ENCODE results near the gene PCDH1.
"Not testable (repeated sequence)": the region's sequence is repeated elsewhere in the genome, so short reads cannot be mapped to it uniquely, and the experiment has no call there.

The PCDH1 gene

DNA sequence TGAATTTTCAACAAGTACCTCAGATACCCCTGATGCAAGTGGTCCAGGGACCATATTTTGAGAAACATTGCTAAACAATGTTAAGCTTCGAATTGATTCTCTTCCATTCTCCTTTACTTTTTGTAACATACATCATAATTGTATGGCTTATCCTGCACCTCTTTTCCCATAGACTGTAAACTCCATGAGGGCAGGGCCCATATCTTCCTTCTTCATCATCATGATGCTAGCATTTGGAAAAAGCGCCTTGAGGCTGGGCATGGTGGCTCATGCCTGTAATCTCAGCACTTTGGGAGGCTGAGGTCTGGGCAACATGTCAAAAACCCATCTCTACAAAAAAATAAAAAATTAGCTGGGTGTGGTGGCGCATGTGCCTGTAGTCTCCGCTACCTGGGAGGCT, 31.0 kb upstream of the PCDH1 start:
- Mint-ChIP-seq H3K27me3 (peaks cover 22% of the 10 kb centered on the region), H3K4me1 (ENCODE audit: low read depth) (peaks cover 18% of the 10 kb centered on the region), H3K9me3 (no peaks in the 10 kb centered on the region), H3K4me3 (no peak overlapping the region), H3K27ac (no peak overlapping the region), H3K36me3 (ENCODE audit: low read depth) (no peaks in the 10 kb centered on the region)

- H3K36me3 Mint-ChIP-seq (ENCODE audit: low read depth) = no peaks in the 10 kb centered on the region
- no peak overlapping the region for H3K27ac Mint-ChIP-seq
- no peaks in the 10 kb centered on the region for H3K9me3 Mint-ChIP-seq
- peaks cover 16% of the 10 kb centered on the region for H3K4me1 Mint-ChIP-seq (ENCODE audit: low read depth)
- H3K4me3 Mint-ChIP-seq = no peak overlapping the region
- H3K27me3 Mint-ChIP-seq = peaks cover 21% of the 10 kb centered on the region
Measured at GRCh38 chr5:141908796-141909195, 30.6 kb upstream of the PCDH1 start.

- Mint-ChIP-seq H3K9me3 (no peaks in the 10 kb centered on the region), H3K4me1 (ENCODE audit: low read depth) (peaks cover 10% of the 10 kb centered on the region), H3K36me3 (ENCODE audit: low read depth) (no peaks in the 10 kb centered on the region), H3K27me3 (peaks cover 10% of the 10 kb centered on the region), H3K4me3 (no peak overlapping the region), H3K27ac (no peak overlapping the region)
Measured at GRCh38 chr5:141906972-141907371, 28.8 kb upstream of the PCDH1 start.

GRCh38 chr5:141906517-141906916, 28.3 kb upstream of the PCDH1 start:
- Mint-ChIP-seq H3K27me3 (peaks cover 14% of the 10 kb centered on the region), H3K4me1 (ENCODE audit: low read depth) (peaks cover 10% of the 10 kb centered on the region), H3K27ac (no peak overlapping the region), H3K4me3 (no peak overlapping the region), H3K36me3 (ENCODE audit: low read depth) (no peaks in the 10 kb centered on the region), H3K9me3 (no peaks in the 10 kb centered on the region)

- Mint-ChIP-seq H3K9me3 (no peaks in the 10 kb centered on the region), H3K27ac (no peak overlapping the region), H3K4me1 (ENCODE audit: low read depth) (peaks cover 10% of the 10 kb centered on the region), H3K4me3 (no peak overlapping the region), H3K27me3 (peaks cover 14% of the 10 kb centered on the region), H3K36me3 (ENCODE audit: low read depth) (no peaks in the 10 kb centered on the region)
Measured at GRCh38 chr5:141904551-141904950, 26.3 kb upstream of the PCDH1 start.

DNA sequence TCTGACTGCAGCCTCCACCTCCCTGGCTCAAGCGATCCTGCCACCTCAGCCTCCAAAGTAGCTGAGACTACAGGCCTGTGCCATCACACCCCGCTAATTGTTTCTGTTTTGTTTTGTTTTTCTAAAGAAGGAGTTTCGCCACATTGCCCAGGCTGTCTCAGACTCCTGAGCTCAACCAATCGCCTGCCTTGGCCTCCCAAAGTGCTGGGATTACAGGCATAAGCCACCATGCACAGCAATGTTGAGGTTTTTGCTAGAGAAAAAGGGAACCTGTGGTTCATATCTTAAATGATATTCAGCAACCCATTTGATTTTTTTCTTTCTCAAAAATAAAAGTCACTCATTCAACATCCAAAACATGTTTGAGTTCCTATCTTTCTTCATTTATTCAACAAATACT, 25.1 kb upstream of the PCDH1 start:
- Mint-ChIP-seq H3K27ac (no peak overlapping the region), H3K27me3 (peaks cover 9% of the 10 kb centered on the region), H3K4me1 (ENCODE audit: low read depth) (peaks cover 2% of the 10 kb centered on the region), H3K4me3 (no peak overlapping the region), H3K36me3 (ENCODE audit: low read depth) (no peaks in the 10 kb centered on the region), H3K9me3 (no peaks in the 10 kb centered on the region)

GRCh38 chr5:141902015-141902814, 24.0 kb upstream of the PCDH1 start:
- Mint-ChIP-seq H3K27me3 (peaks cover 9% of the 10 kb centered on the region), H3K9me3 (no peaks in the 10 kb centered on the region), H3K4me3 (no peak overlapping the region), H3K27ac (no peak overlapping the region), H3K36me3 (ENCODE audit: low read depth) (no peaks in the 10 kb centered on the region), H3K4me1 (ENCODE audit: low read depth) (no peaks in the 10 kb centered on the region)

GRCh38 chr5:141898448-141899049, 20.3 kb upstream of the PCDH1 start:
- Mint-ChIP-seq H3K27ac (no peak overlapping the region), H3K27me3 (peaks cover 17% of the 10 kb centered on the region), H3K36me3 (ENCODE audit: low read depth) (no peaks in the 10 kb centered on the region), H3K4me1 (ENCODE audit: low read depth) (no peaks in the 10 kb centered on the region), H3K9me3 (no peaks in the 10 kb centered on the region), H3K4me3 (no peak overlapping the region)

DNA sequence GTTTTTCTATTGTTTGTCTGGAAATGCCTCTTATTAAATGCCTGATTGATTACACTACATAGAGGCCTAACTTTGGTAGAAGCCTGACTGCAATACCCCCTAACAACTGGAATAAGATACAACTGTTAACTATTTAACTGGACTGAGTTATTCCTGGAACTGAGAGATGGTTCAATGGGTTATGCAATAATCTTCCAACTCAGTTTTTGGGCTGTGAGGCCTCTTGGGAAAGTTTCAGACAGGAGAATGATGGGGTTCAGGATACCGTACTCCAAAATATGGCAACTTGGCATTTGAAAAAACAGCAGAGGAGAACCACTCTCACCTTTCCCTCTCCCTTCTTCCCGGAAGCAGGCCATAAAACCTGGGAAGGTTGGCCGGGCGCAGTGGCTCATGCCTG, 19.2 kb upstream of the PCDH1 start:
- Mint-ChIP-seq H3K36me3 (ENCODE audit: low read depth) (no peaks in the 10 kb centered on the region), H3K27ac (no peak overlapping the region), H3K4me1 (ENCODE audit: low read depth) (no peaks in the 10 kb centered on the region), H3K9me3 (no peaks in the 10 kb centered on the region), H3K4me3 (no peak overlapping the region), H3K27me3 (peaks cover 16% of the 10 kb centered on the region)

- H3K36me3 Mint-ChIP-seq (ENCODE audit: low read depth); H3K27ac Mint-ChIP-seq; H3K4me1 Mint-ChIP-seq (ENCODE audit: low read depth); H3K4me3 Mint-ChIP-seq; H3K9me3 Mint-ChIP-seq: not testable (repeated sequence)
- peaks cover 28% of the 10 kb centered on the region for H3K27me3 Mint-ChIP-seq
Measured at GRCh38 chr5:141890429-141890828, 12.2 kb upstream of the PCDH1 start.

- Mint-ChIP-seq H3K9me3 (no peaks in the 10 kb centered on the region), H3K4me3 (no peak overlapping the region), H3K27ac (no peak overlapping the region), H3K36me3 (ENCODE audit: low read depth) (no peaks in the 10 kb centered on the region), H3K4me1 (ENCODE audit: low read depth) (no peaks in the 10 kb centered on the region), H3K27me3 (peaks cover 38% of the 10 kb centered on the region)
Measured at GRCh38 chr5:141889282-141889871, 11.2 kb upstream of the PCDH1 start.

GRCh38 chr5:141883892-141884318, 5.7 kb upstream of the PCDH1 start:
- H3K36me3 Mint-ChIP-seq (ENCODE audit: low read depth) = no peaks in the 10 kb centered on the region
- H3K27me3 Mint-ChIP-seq = peaks cover 64% of the 10 kb centered on the region
- no peak overlapping the region for H3K4me3 Mint-ChIP-seq
- peaks cover 7% of the 10 kb centered on the region for H3K4me1 Mint-ChIP-seq (ENCODE audit: low read depth)
- no peaks in the 10 kb centered on the region for H3K9me3 Mint-ChIP-seq
- no peak overlapping the region for H3K27ac Mint-ChIP-seq

DNA sequence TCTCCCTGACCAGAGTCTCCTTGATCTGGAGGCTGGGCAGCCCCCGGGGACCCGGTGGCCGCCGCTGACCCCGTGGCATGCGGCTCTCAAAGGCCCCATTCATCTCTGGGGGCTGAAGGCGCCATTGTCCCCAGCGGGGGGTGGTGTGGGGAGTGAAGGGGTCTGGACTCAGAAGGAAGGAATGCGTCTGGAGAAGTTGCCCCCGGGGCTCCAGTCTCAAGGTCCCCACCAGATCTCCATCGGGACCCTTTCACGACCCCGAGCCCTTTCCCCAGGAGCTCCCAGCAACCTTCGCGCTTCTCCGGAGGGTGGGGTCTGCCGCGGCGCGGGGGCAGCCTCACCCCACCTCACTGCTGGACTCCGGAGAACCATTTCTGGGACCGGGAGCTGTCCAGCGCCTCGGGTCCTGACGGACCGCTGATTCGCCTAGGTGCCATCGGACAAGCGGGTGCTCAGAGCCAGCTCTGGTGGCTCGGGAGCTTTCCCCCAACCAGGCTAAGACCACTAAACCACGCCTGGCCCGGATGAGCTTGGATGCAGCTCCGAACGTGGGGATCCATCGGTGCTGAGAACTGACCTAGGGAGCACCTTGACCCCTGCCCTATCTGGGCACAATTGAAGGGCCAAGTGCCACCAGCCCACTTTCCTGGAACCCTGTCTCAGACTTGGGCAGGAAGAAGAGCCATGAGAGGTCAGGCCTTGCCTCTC, 5.1 kb upstream of the PCDH1 start:
- H3K36me3 Mint-ChIP-seq (ENCODE audit: low read depth) = no peaks in the 10 kb centered on the region
- no peak overlapping the region for H3K27ac Mint-ChIP-seq
- peaks cover 12% of the 10 kb centered on the region for H3K4me1 Mint-ChIP-seq (ENCODE audit: low read depth)
- no peaks in the 10 kb centered on the region for H3K9me3 Mint-ChIP-seq
- peaks cover 63% of the 10 kb centered on the region for H3K27me3 Mint-ChIP-seq
- no peak overlapping the region for H3K4me3 Mint-ChIP-seq

DNA sequence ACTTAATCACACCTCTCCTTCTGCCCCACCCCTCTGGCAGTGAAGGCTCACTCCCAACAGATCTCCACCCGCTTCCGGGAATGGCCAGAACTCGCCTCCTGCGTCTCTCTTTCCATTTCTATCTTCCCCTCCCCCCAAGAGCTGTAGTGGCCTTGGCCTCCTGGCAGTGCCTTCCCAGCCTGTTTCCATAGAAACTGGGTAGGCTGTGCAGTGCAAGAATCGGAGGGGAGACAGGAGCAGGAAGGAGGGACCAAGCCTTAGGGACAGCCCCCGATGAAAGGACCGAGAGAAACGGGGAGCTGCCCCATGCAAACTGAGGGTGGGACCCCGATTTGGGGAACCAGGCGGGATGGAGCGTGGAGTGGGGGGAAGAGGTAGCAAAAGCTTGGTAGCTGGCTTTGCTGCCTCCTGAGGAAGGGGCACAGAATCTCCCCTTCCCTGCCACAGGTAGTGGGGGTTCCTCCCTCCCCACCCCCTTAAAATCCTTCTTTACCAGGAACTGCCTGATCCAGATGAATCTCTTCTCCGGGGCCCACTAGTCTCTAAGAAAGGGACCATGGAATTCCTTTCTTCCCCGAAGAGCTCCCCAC, 4.5 kb upstream of the PCDH1 start:
- peaks cover 14% of the 10 kb centered on the region for H3K4me1 Mint-ChIP-seq (ENCODE audit: low read depth)
- H3K4me3 Mint-ChIP-seq = no peak overlapping the region
- no peaks in the 10 kb centered on the region for H3K36me3 Mint-ChIP-seq (ENCODE audit: low read depth)
- no peak overlapping the region for H3K27ac Mint-ChIP-seq
- no peaks in the 10 kb centered on the region for H3K9me3 Mint-ChIP-seq
- H3K27me3 Mint-ChIP-seq = peaks cover 65% of the 10 kb centered on the region

DNA sequence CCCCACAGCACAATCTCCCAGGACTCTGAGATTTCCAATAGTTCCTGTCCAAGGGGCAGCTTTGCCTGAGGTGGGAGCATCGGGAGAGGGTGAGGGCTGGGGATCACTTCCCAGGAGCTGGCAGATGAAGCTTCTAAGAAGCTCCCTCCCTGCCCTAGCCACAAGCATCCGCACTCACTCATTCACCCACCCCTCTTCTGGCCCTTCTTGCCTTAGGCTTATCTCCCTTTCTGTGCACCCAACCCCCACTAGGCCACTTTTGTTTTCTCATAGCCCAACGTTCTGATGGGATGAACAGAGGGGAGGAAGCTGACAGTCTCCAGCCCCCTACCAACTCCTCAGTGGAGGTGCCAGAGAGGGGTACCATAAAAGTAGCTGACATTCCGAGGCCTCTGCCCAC, 3.7 kb upstream of the PCDH1 start:
- Mint-ChIP-seq H3K4me3 (no peak overlapping the region), H3K9me3 (no peaks in the 10 kb centered on the region), H3K27ac (no peak overlapping the region), H3K4me1 (ENCODE audit: low read depth) (peaks cover 22% of the 10 kb centered on the region), H3K36me3 (ENCODE audit: low read depth) (no peaks in the 10 kb centered on the region), H3K27me3 (peaks cover 73% of the 10 kb centered on the region)
